Stimulated activated effector memory CD8-positive, alpha-beta T cell treated with anti-CD3 and anti-CD28 coated beads, Interleukin-12 subunit alpha, Interleukin-12 subunit beta, amount 100 ng/mL, for 72 hours (primary cell): Measurements from ENCODE around the gene PHOSPHO1.
A peak's percentile ranks its signal among the peaks of the same experiment; 100 is the strongest.

ENCODE experiments used
- ATAC-seq: fragments of 150-1000 bp; cut with Tn5 transposase; 2 replicates; pipeline ENCODE4 v1.10.0; 2021
- DNase-seq, 2 donors: peaks; one replicate each; pipeline ENCODE4 v3.0.0; 2021 to 2022; ENCODE audit warnings: low spot score in 2 of 2
- H3K27ac Mint-ChIP-seq: one replicate; pipeline ENCODE4 v1.8.0; 2022; ENCODE audit warnings: mild to moderate bottlenecking, mixed read lengths
- H3K36me3 Mint-ChIP-seq: one replicate; pipeline ENCODE4 v1.8.0; 2022; ENCODE audit warnings: mild to moderate bottlenecking, mixed read lengths
- H3K4me1 Mint-ChIP-seq: one replicate; pipeline ENCODE4 v1.8.0; 2022; ENCODE audit warnings: mixed read lengths
- H3K4me3 Mint-ChIP-seq: one replicate; pipeline ENCODE4 v1.8.0; 2022; ENCODE audit warnings: mild to moderate bottlenecking, mixed read lengths
- H3K9me3 Mint-ChIP-seq: one replicate; pipeline ENCODE4 v1.8.0; 2022; ENCODE audit warnings: mixed read lengths

The PHOSPHO1 gene

DNA sequence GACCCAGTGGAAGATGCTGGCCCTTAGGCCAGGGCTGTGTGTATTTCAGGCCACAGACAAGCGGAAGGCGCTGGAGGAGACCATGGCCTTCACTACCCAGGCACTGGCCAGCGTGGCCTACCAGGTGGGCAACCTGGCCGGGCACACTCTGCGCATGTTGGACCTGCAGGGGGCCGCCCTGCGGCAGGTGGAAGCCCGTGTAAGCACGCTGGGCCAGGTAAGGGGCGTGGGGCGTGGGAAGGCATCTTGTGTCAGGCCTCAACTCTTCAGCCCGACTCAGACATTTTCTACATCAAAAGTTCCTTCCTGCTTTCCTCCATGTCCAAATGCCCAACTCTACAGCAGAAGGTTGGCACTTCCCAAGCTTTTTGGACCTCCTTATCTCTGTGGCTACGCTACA is 14.1 kb downstream of the PHOSPHO1 start:
- Mint-ChIP-seq H3K9me3 (no peaks in the 10 kb centered on the region), H3K4me3 (peak overlapping the region; percentile 71), H3K4me1 (peaks cover 87% of the 10 kb centered on the region), H3K27ac (peak overlapping the region; percentile 90), H3K36me3 (peaks cover 85% of the 10 kb centered on the region)
- DNase-seq (no peak), ATAC-seq (no peak)

DNA sequence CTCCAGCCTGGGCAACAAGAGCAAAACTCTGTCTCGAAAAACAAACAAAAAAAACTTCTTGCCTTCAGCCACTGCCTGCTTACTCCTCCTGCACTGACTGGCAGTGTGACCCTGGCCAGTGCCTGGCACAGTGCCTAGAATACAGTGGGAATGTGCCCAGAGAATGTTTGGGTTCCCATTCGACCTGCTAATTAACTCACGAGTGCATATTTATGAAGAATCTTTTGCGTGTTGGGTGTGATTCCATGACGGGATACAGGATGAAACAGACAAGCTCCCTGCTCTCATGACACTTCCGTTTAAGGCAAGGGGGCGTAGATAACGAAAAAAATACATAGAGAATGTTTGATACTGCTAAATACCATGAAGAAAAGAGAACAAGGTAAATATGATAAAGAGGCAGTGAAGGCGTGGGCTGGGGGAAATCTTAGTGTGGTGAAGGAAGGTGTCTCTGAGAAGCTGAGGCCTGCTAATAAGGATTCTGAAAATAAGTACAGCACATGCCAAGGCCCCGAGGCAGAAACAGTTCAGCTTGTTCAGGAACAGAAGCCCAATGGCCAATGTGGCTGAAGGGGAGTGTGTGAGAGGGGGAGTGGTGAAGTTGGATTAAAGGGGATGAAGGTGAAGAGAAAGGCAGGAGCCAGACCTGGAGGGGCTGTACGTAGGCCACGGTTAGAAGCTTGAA is 15.8 kb downstream of the PHOSPHO1 start:
- ATAC-seq (no peak), DNase-seq (peak in 1 of 2 donors; percentile 55)
- H3K4me1 Mint-ChIP-seq, result peaks cover 96% of the 10 kb centered on the region
- no peaks in the 10 kb centered on the region for H3K9me3 Mint-ChIP-seq
- H3K4me3 Mint-ChIP-seq, result peak overlapping the region; percentile 71
- peak overlapping the region; percentile 83 for H3K27ac Mint-ChIP-seq
- peaks cover 77% of the 10 kb centered on the region for H3K36me3 Mint-ChIP-seq

DNA sequence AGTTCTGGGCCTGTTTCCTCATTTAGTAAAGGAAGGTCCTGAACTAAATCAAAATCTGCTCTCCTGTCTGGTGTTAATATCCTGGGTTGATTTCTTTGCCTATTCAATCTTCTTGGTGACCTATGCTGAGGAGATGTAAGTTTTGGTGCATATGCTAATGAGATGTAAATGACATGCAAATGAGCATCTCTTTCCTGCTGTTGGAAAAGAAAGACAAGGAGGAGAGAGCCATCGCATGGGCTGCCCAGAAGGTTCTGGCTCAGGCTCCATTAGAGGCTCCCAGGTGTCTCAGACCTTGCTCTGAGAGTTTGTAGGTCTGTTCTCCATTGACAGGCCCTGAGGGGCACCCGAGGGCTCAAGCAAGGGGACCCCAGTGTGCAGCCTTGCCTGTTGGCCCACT is 16.7 kb downstream of the PHOSPHO1 start:
- Mint-ChIP-seq H3K4me1 (peaks cover 96% of the 10 kb centered on the region), H3K9me3 (no peaks in the 10 kb centered on the region), H3K4me3 (peak overlapping the region; percentile 71), H3K27ac (peak overlapping the region; percentile 83), H3K36me3 (peaks cover 68% of the 10 kb centered on the region)
- no peak for DNase-seq
- ATAC-seq, result no peak

DNA sequence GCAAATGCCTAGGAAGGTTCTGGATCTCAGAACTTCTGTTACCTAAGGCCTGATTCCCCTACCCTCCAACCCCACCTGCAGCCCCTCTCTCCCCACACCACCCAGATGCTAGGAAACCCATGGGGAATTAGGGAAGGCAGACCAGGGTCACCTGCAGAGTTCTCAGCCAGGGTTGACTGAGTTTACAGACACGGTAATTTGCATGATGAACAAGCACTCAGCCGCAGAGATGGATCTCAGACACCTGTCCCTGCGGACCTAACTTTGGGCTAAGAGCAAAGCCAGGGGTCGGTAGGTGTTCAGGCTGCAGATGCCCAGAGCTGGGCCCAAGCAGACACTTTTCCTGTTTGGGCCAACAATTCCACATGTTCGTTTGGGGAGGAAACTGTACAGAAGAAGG is 17.2 kb downstream of the PHOSPHO1 start:
- peak overlapping the region; percentile 83 for H3K27ac Mint-ChIP-seq

GRCh38 chr17:49210158-49211029 is 20.2 kb downstream of the PHOSPHO1 start, which contains the start of the genes ABI3 and GNGT2:
ABI3 (plus strand) TSS chr17:49210707; CDS start chr17:49210725, 18 bp downstream.
GNGT2 (minus strand) TSS chr17:49210574; CDS start chr17:49207422, 3,152 bp downstream.
- H3K27ac Mint-ChIP-seq, result peak within 1 kb of the TSS; percentile 80
- H3K4me1 Mint-ChIP-seq, result peaks cover 78% of the 10 kb centered on the region
- ATAC-seq (peak; percentile 91), DNase-seq (peak; percentile 51 to 85)
- H3K9me3 Mint-ChIP-seq, result no peaks in the 10 kb centered on the region
- H3K36me3 Mint-ChIP-seq, result peaks cover 36% of the 10 kb centered on the region
- peak within 1 kb of the TSS; percentile 71 for H3K4me3 Mint-ChIP-seq

More for the DNA sequence above, 17.2 kb downstream of the PHOSPHO1 start:
- no peaks in the 10 kb centered on the region for H3K9me3 Mint-ChIP-seq
- H3K4me1 Mint-ChIP-seq, result peaks cover 95% of the 10 kb centered on the region
- DNase-seq (no peak), ATAC-seq (no peak)
- peak overlapping the region; percentile 71 for H3K4me3 Mint-ChIP-seq
- peaks cover 64% of the 10 kb centered on the region for H3K36me3 Mint-ChIP-seq

GRCh38 chr17:49209061-49209571 is 21.5 kb downstream of the PHOSPHO1 start:
- Mint-ChIP-seq H3K4me1 (peaks cover 65% of the 10 kb centered on the region), H3K9me3 (no peaks in the 10 kb centered on the region), H3K36me3 (peaks cover 24% of the 10 kb centered on the region), H3K27ac (peak overlapping the region; percentile 80), H3K4me3 (peak overlapping the region; percentile 71)
- DNase-seq (peak in 1 of 2 donors; percentile 65), ATAC-seq (peak; percentile 63)

DNA sequence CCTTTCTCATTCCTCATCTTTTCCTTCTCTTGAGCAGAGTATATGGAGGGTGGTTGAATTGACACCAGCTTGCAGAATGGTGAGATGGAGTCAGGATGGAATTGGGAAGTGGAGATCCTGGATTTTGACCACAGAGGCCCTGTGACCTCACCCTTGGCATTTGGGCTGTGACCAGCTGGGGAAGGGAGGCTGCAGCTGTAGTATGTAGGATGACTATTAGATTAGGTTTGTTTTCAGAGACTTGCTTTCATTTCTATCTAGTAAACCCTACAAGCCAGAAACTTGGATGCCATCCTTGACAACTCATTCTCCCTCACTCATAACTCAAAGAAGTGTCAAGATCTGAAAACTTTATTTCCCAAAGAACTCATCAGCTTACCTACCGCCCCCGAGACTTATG is 26.1 kb downstream of the PHOSPHO1 start:
- no peak overlapping the region for H3K27ac Mint-ChIP-seq
- ATAC-seq, result no peak

DNA sequence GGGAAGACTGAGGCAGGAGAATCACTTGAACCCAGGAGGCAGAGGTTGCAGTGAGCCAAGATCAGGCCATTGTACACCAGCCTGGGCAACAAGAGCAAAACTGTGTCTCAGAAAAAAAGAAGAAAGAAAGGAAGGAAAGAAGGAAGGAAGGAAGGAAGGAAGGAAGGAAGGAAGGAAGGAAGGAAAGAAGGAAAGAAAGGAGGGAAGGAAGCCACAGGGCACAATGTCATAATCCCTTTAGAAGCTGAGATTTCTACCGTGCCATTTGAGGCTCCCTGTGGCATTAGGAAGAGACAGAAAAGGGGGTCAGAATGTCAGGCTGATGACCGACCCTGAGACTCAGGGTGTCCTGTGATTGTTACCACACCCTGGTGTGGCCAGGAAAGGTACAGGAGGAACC is 26.8 kb downstream of the PHOSPHO1 start:
- Mint-ChIP-seq H3K4me1 (peaks cover 19% of the 10 kb centered on the region), H3K27ac (no peak overlapping the region)

More for the DNA sequence above, 26.1 kb downstream of the PHOSPHO1 start:
- peaks cover 4% of the 10 kb centered on the region for H3K36me3 Mint-ChIP-seq
- H3K4me3 Mint-ChIP-seq, result no peak overlapping the region
- H3K9me3 Mint-ChIP-seq, result no peaks in the 10 kb centered on the region
- DNase-seq, result no peak
- H3K4me1 Mint-ChIP-seq, result peaks cover 26% of the 10 kb centered on the region

DNA sequence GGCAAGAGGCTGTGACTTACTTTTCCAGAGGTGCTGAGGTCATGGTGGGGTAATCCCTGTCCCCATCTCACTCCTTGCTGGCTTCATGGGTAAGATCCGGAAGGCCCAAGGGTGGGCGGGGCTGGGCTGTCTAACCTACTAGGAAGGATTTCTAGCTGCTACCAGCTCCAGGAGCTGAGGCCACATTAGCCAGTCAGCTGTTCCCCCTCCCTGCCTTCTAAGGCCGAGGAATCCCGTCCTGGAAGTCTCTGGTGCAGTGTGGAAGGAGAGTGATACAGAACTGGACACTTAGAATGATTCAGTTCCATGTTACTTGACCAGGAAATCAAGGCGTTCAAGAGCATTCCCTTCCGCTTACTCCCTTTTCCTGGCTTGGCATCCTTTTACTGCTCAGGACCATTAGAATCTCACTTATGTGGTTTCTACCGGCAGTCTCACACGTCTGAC is 29.1 kb downstream of the PHOSPHO1 start:
- DNase-seq (no peak), ATAC-seq (no peak)
- Mint-ChIP-seq H3K4me1 (peaks cover 7% of the 10 kb centered on the region), H3K9me3 (no peaks in the 10 kb centered on the region), H3K27ac (no peak overlapping the region), H3K4me3 (no peak overlapping the region), H3K36me3 (peaks cover 4% of the 10 kb centered on the region)

More for the DNA sequence above, 26.8 kb downstream of the PHOSPHO1 start:
- Mint-ChIP-seq H3K36me3 (peaks cover 4% of the 10 kb centered on the region), H3K9me3 (no peaks in the 10 kb centered on the region), H3K4me3 (no peak overlapping the region)
- DNase-seq (no peak), ATAC-seq (no peak)

GRCh38 chr17:49200423-49201083 is 30.0 kb downstream of the PHOSPHO1 start:
- no peak overlapping the region for H3K27ac Mint-ChIP-seq
- H3K9me3 Mint-ChIP-seq, result no peaks in the 10 kb centered on the region
- peaks cover 4% of the 10 kb centered on the region for H3K36me3 Mint-ChIP-seq
- ATAC-seq, result no peak
- no peak for DNase-seq
- no peak overlapping the region for H3K4me3 Mint-ChIP-seq
- H3K4me1 Mint-ChIP-seq, result peaks cover 13% of the 10 kb centered on the region

GRCh38 chr17:49198211-49198610 is 32.4 kb downstream of the PHOSPHO1 start:
- no peak for ATAC-seq
- H3K36me3 Mint-ChIP-seq, result peaks cover 5% of the 10 kb centered on the region
- H3K4me1 Mint-ChIP-seq, result peaks cover 15% of the 10 kb centered on the region
- DNase-seq, result no peak
- no peak overlapping the region for H3K27ac Mint-ChIP-seq
- no peaks in the 10 kb centered on the region for H3K9me3 Mint-ChIP-seq
- H3K4me3 Mint-ChIP-seq, result no peak overlapping the region

GRCh38 chr17:49197346-49197998 is 33.1 kb downstream of the PHOSPHO1 start:
- DNase-seq (no peak), ATAC-seq (no peak)
- Mint-ChIP-seq H3K4me3 (no peak overlapping the region), H3K27ac (no peak overlapping the region), H3K36me3 (peaks cover 13% of the 10 kb centered on the region), H3K9me3 (no peaks in the 10 kb centered on the region), H3K4me1 (peaks cover 22% of the 10 kb centered on the region)

GRCh38 chr17:49196520-49196919 is 34.1 kb downstream of the PHOSPHO1 start:
- peaks cover 32% of the 10 kb centered on the region for H3K4me1 Mint-ChIP-seq
- no peaks in the 10 kb centered on the region for H3K9me3 Mint-ChIP-seq
- H3K36me3 Mint-ChIP-seq, result peaks cover 22% of the 10 kb centered on the region
- no peak for DNase-seq
- no peak for ATAC-seq
- H3K4me3 Mint-ChIP-seq, result no peak overlapping the region
- H3K27ac Mint-ChIP-seq, result no peak overlapping the region

- Mint-ChIP-seq H3K36me3 (peaks cover 25% of the 10 kb centered on the region), H3K4me3 (peak overlapping the region; percentile 27), H3K27ac (no peak overlapping the region), H3K4me1 (peaks cover 37% of the 10 kb centered on the region), H3K9me3 (no peaks in the 10 kb centered on the region)
- DNase-seq (no peak), ATAC-seq (no peak)
Observed at GRCh38 chr17:49195751-49196150, 34.8 kb downstream of the PHOSPHO1 start.
